SU-DHL-6 (cell line): Measurements from ENCODE around the gene PLD1.

Experiments
- EZH2phosphoT487 ChIP-seq: fragments of 200-600 bp; sonication (generic), shearing (Covaris generic); conservative IDR thresholded peaks from 2 replicates; pipeline ENCODE4 v1.6.1; 2018; ENCODE audit warnings: mild to moderate bottlenecking, antibody characterized with exemption, low read length, moderate library complexity, mixed read lengths
- TF ChIP-seq, protein P1 (sequence below): fragments of 200-600 bp; sonication (generic); IDR thresholded peaks from one replicate; pipeline ENCODE4 v1.5.1; 2017; ENCODE audit warnings: antibody characterized with exemption, mild to moderate bottlenecking, low read length, moderate library complexity; ENCODE audit not compliant: insufficient read depth, poor library complexity, severe bottlenecking

- TF ChIP-seq, protein P1, sequence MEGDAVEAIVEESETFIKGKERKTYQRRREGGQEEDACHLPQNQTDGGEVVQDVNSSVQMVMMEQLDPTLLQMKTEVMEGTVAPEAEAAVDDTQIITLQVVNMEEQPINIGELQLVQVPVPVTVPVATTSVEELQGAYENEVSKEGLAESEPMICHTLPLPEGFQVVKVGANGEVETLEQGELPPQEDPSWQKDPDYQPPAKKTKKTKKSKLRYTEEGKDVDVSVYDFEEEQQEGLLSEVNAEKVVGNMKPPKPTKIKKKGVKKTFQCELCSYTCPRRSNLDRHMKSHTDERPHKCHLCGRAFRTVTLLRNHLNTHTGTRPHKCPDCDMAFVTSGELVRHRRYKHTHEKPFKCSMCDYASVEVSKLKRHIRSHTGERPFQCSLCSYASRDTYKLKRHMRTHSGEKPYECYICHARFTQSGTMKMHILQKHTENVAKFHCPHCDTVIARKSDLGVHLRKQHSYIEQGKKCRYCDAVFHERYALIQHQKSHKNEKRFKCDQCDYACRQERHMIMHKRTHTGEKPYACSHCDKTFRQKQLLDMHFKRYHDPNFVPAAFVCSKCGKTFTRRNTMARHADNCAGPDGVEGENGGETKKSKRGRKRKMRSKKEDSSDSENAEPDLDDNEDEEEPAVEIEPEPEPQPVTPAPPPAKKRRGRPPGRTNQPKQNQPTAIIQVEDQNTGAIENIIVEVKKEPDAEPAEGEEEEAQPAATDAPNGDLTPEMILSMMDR, result no peak
- no peak for TF ChIP-seq EZH2phosphoT487
These were observed 97.9 kb downstream of the PLD1 start for GRCh38 chr3:171712171-171712938.
